CD4-positive, alpha-beta T cell (primary cell): ENCODE data around the gene TSC22D3. TPM values are rescaled to one million over a fixed set of nuclear protein-coding genes. Genes with fewer than 3 reads are reported as not detected.
"Not testable (repeated sequence)": the region's sequence is repeated elsewhere in the genome, so short reads cannot be mapped to it uniquely, and the experiment has no call there.

Source experiments
- ATAC-seq: fragments of 200-7000 bp; cut with Tn5 transposase; one replicate; pipeline ENCODE4 v1.10.0; 2022; ENCODE audit warnings: mild to moderate bottlenecking; ENCODE audit not compliant: poor library complexity
- CTCF ChIA-PET: fragments of 350-600 bp; sonication (Branson Sonifier 250); formaldehyde crosslinking; loops from one replicate; lab custom pipeline; 2021; ENCODE audit warnings: antibody characterized with exemption, inconsistent platforms; lab: Charles Lee
- POLR2A ChIA-PET: fragments of 350-600 bp; sonication (Branson Sonifier 250); formaldehyde crosslinking; loops from one replicate; lab custom pipeline; 2021; ENCODE audit warnings: antibody characterized with exemption, inconsistent platforms; lab: Charles Lee
- DNase-seq, 14 experiments: peaks; one replicate each; pipeline ENCODE4 v3.0.0-alpha.2; 2013 to 2020; ENCODE audit warnings: mixed read lengths in 2 of 14
- H3K27ac ChIP-seq, 2 donors: one replicate each; pipeline versions ENCODE4 v1.5.1 to v1.7.0; 2013; ENCODE audit warnings: low read length in 2 of 2, low read depth in 1 of 2, mild to moderate bottlenecking in 1 of 2
- H3K27me3 ChIP-seq, 2 experiments: 1 replicate in 1 of 2; 2 replicates in 1 of 2; pipeline versions ENCODE4 v1.6.1 to v1.7.0; 2013; ENCODE audit warnings: low read length in 2 of 2, control low read depth in 1 of 2, mild to moderate bottlenecking in 1 of 2, moderate library complexity in 1 of 2; ENCODE audit not compliant: insufficient read depth in 2 of 2, control insufficient read depth in 1 of 2
- H3K36me3 ChIP-seq: one replicate; pipeline ENCODE4 v1.6.1; 2013; ENCODE audit warnings: low read length, control low read depth; ENCODE audit not compliant: insufficient read depth
- H3K4me1 ChIP-seq: one replicate; pipeline ENCODE4 v1.6.1; 2013; ENCODE audit warnings: low read length, control low read depth; ENCODE audit not compliant: insufficient read depth
- H3K4me3 ChIP-seq: one replicate; pipeline ENCODE4 v1.5.1; 2013; ENCODE audit warnings: mild to moderate bottlenecking, low read length, moderate library complexity
- H3K9me3 ChIP-seq, 2 experiments: 1 replicate in 1 of 2; 2 replicates in 1 of 2; pipeline versions ENCODE4 v1.6.1 to v1.7.0; 2013; ENCODE audit warnings: low read length in 2 of 2, mild to moderate bottlenecking in 2 of 2, control low read depth in 1 of 2, moderate library complexity in 1 of 2; ENCODE audit not compliant: control insufficient read depth in 1 of 2, insufficient read depth in 1 of 2
- H3K27ac Mint-ChIP-seq: one replicate; pipeline ENCODE4 v1.8.0; 2020; ENCODE audit warnings: mixed read lengths
- H3K27me3 Mint-ChIP-seq: one replicate; pipeline ENCODE4 v1.8.0; 2021; ENCODE audit warnings: mixed read lengths
- H3K36me3 Mint-ChIP-seq: one replicate; pipeline ENCODE4 v1.8.0; 2021; ENCODE audit warnings: low read depth, mixed read lengths
- H3K4me1 Mint-ChIP-seq: one replicate; pipeline ENCODE4 v1.8.0; 2021; ENCODE audit warnings: low read depth, mixed read lengths
- H3K4me3 Mint-ChIP-seq: one replicate; pipeline ENCODE4 v1.8.0; 2020; ENCODE audit warnings: mild to moderate bottlenecking, mixed read lengths
- H3K9me3 Mint-ChIP-seq: one replicate; pipeline ENCODE4 v1.8.0; 2020; ENCODE audit warnings: mixed read lengths
- intact Hi-C, 2 experiments: fragments of 100-400 bp; cut with DNase I in 1 of 2; cut with micrococcal nuclease in 1 of 2; formaldehyde crosslinking; loops; one replicate each; pipeline versions ENCODE4 v1.15.1 to v1.9.0; 2023 to 2025; cut with DNase I, micrococcal nuclease
- total RNA-seq, 174 experiments: library from RNA in 2 of 174; stranded (reverse) in 2 of 174; gene quantifications; one replicate each; pipeline ENCODE4 v1.2.3 and lab custom pipeline; 2021 to 2026
- TF ChIP-seq, protein P1 (sequence below): fragments of 200-600 bp; IDR thresholded peaks from one replicate; pipeline ENCODE4 v1.8.0; 2022; ENCODE audit warnings: antibody characterized with exemption, mild to moderate bottlenecking

Gene TSC22D3
- total RNA-seq, 2 experiments from 2014 or later: 3,132 to 3,144 TPM

DNA sequence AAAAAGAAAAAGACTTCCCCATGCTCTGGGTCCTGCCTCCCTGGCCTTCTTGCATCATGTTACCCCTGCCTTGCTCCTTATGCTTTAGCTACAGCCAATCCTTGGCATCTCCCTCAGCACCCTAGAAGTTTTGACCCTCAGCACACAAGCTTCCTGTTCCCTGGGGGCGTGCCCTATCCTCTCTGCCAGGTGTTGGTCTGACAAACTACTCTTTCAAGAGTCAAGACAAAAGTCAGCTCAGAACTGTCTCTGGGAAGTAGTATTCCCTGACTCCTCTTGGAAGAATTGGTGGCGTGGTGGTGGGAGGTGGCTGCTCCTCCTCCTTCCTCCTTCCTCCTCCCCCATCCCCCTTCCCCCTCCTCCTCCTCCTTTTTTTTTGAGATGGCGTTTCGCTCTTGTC lies 106.3 kb downstream of the TSC22D3 start:
- Mint-ChIP-seq H3K4me3 (no peak overlapping the region), H3K9me3 (no peaks in the 10 kb centered on the region), H3K36me3 (peaks cover 14% of the 10 kb centered on the region), H3K27me3 (no peaks in the 10 kb centered on the region), H3K4me1 (peaks cover 29% of the 10 kb centered on the region), H3K27ac (no peak overlapping the region)
- Histone ChIP-seq H3K9me3 (no peaks in the 10 kb centered on the region), H3K4me1 (peaks cover 22% of the 10 kb centered on the region), H3K27ac (no peak overlapping the region), H3K36me3 (no peaks in the 10 kb centered on the region), H3K27me3 (no peaks in the 10 kb centered on the region), H3K4me3 (no peak overlapping the region)
- ChIA-PET POLR2A (interaction anchor here (0.8 to 18.0 kb wide), 3 partner anchors 41 to 70 kb away, joined by 3 to 754 read pairs (median 3); partner anchors contain the start of gene PRPS1), CTCF (interaction anchor here (0.7 to 1.4 kb wide), 4 partner anchors 27 to 108 kb away, joined by 3 read pairs; partner anchors contain the start of gene NCBP2L)
- intact Hi-C loops: no loop called here
- no peak for ATAC-seq
- TF ChIP-seq, protein P1, sequence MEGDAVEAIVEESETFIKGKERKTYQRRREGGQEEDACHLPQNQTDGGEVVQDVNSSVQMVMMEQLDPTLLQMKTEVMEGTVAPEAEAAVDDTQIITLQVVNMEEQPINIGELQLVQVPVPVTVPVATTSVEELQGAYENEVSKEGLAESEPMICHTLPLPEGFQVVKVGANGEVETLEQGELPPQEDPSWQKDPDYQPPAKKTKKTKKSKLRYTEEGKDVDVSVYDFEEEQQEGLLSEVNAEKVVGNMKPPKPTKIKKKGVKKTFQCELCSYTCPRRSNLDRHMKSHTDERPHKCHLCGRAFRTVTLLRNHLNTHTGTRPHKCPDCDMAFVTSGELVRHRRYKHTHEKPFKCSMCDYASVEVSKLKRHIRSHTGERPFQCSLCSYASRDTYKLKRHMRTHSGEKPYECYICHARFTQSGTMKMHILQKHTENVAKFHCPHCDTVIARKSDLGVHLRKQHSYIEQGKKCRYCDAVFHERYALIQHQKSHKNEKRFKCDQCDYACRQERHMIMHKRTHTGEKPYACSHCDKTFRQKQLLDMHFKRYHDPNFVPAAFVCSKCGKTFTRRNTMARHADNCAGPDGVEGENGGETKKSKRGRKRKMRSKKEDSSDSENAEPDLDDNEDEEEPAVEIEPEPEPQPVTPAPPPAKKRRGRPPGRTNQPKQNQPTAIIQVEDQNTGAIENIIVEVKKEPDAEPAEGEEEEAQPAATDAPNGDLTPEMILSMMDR: no peak
- DNase-seq: no peak

DNA sequence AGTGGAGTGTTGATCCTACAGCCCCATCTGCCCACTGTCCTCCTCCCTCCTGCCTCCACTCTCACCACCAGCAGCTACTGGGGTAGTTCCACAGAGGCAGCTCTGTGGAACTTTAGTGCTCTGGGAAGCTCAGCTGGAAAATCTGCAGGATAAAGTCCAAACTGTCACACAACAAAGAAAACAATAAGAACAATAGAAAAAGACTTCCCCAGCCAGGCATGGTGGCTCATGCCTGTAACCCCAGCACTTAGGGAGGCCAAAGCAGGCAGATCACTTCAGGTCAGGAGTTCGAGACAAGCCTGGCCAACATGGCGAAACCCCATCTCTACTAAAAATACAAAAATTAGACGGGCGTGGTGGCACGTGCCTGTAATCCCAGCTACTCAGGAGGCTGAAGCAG lies 106.9 kb downstream of the TSC22D3 start:
- H3K27me3 Mint-ChIP-seq, intact Hi-C loops, H3K27ac Mint-ChIP-seq, H3K4me3 ChIP-seq, H3K27ac ChIP-seq, H3K4me3 Mint-ChIP-seq, ATAC-seq, H3K27me3 ChIP-seq, H3K9me3 ChIP-seq, H3K9me3 Mint-ChIP-seq, H3K36me3 ChIP-seq, DNase-seq: not testable (repeated sequence)
- ChIA-PET POLR2A (interaction anchor here (0.8 to 18.0 kb wide), 2 partner anchors 44 to 70 kb away, joined by 3 to 754 read pairs; no protein-coding TSS in a partner anchor), CTCF (interaction anchor here (1.0 kb wide), 1 partner anchor 27 kb away, joined by 3 read pairs; no protein-coding TSS in a partner anchor)
- peaks cover 18% of the 10 kb centered on the region for H3K4me1 ChIP-seq
- Mint-ChIP-seq H3K4me1 (peaks cover 24% of the 10 kb centered on the region), H3K36me3 (peaks cover 14% of the 10 kb centered on the region)

- Mint-ChIP-seq H3K27ac (peak overlapping the region; percentile 3), H3K36me3 (peaks cover 9% of the 10 kb centered on the region), H3K27me3 (no peaks in the 10 kb centered on the region), H3K4me3 (no peak overlapping the region), H3K9me3 (no peaks in the 10 kb centered on the region), H3K4me1 (peaks cover 13% of the 10 kb centered on the region)
- TF ChIP-seq, protein P1: no peak
- H3K4me3 ChIP-seq: no peak overlapping the region
- no peaks in the 10 kb centered on the region for H3K27me3 ChIP-seq
- peaks cover 6% of the 10 kb centered on the region for H3K4me1 ChIP-seq
- DNase-seq (no peak), ATAC-seq (no peak)
- POLR2A ChIA-PET: interaction anchor here (18.0 kb wide), 1 partner anchor 46 kb away, joined by 754 read pairs; no protein-coding TSS in a partner anchor
- H3K9me3 ChIP-seq: no peaks in the 10 kb centered on the region
- no peaks in the 10 kb centered on the region for H3K36me3 ChIP-seq
- intact Hi-C loops: no loop called here
- H3K27ac ChIP-seq: no peak overlapping the region
- CTCF ChIA-PET: no interaction called here
Measured at GRCh38 chrX:107667426-107667825, 108.2 kb downstream of the TSC22D3 start.

GRCh38 chrX:107666931-107667330 lies 108.7 kb downstream of the TSC22D3 start:
- Histone ChIP-seq H3K4me3 (no peak overlapping the region), H3K9me3 (no peaks in the 10 kb centered on the region), H3K36me3 (no peaks in the 10 kb centered on the region), H3K4me1 (peaks cover 6% of the 10 kb centered on the region), H3K27me3 (no peaks in the 10 kb centered on the region), H3K27ac (no peak overlapping the region)
- no peak for ATAC-seq
- H3K27ac Mint-ChIP-seq: peak overlapping the region; percentile 3
- CTCF ChIA-PET: interaction anchor here (0.7 kb wide), 1 partner anchor 110 kb away, joined by 3 read pairs; the partner anchor contains the start of gene NCBP2L
- POLR2A ChIA-PET: no interaction called here
- peaks cover 13% of the 10 kb centered on the region for H3K4me1 Mint-ChIP-seq
- no peak for DNase-seq
- peaks cover 9% of the 10 kb centered on the region for H3K36me3 Mint-ChIP-seq
- H3K4me3 Mint-ChIP-seq: no peak overlapping the region
- no peaks in the 10 kb centered on the region for H3K9me3 Mint-ChIP-seq
- intact Hi-C loops: no loop called here
- H3K27me3 Mint-ChIP-seq: no peaks in the 10 kb centered on the region
- TF ChIP-seq, protein P1: no peak
